Right lobe of liver (tissue), 4 donors: ENCODE data around the gene PHACTR2.

ENCODE experiments used
- CTCF ChIP-seq, 4 donors: fragments of 200-600 bp in 3 of 4; fragments of 450-650 bp in 1 of 4; IDR thresholded peaks; one replicate each; pipeline versions ENCODE4 v1.5.1 to v1.8.0; 2016 to 2022; ENCODE audit warnings: antibody characterized with exemption in 4 of 4, mild to moderate bottlenecking in 2 of 4
- POLR2A ChIP-seq: fragments of 450-650 bp; IDR thresholded peaks from one replicate; pipeline ENCODE4 v1.6.1; 2017; ENCODE audit warnings: antibody characterized with exemption, mild to moderate bottlenecking
- donor health status: DM: no; HTN: no; CAD: no.
- donor health status: DM: no; HTN: no; CAD: no.
- donor health status: DM: no; HTN: yes; CAD: no.

- TF ChIP-seq CTCF (IDR thresholded peaks at IDR 0.05) (no peak), POLR2A (no peak)
Measured at GRCh38 chr6:143657809-143658208, 20.0 kb upstream of the PHACTR2 start.
